HEK293 (cell line): ENCODE results near the gene KIF25.

ENCODE experiments used
- GLI4 ChIP-seq: fragments of 450-650 bp; formaldehyde crosslinking; IDR thresholded peaks from 2 replicates; pipeline ENCODE4 v1.5.1; 2016; ENCODE audit warnings: missing biosample characterization, missing genetic modification characterization
- KLF10 ChIP-seq: fragments of 450-650 bp; IDR thresholded peaks from 2 replicates; pipeline ENCODE4 v1.5.1; 2018; ENCODE audit warnings: missing biosample characterization, mild to moderate bottlenecking, missing genetic modification characterization
- OVOL3 ChIP-seq: fragments of 450-650 bp; formaldehyde crosslinking; IDR thresholded peaks from 2 replicates; pipeline ENCODE4 v1.5.1; 2016; ENCODE audit warnings: missing biosample characterization, missing genetic modification characterization
- YY2 ChIP-seq: fragments of 450-650 bp; formaldehyde crosslinking; IDR thresholded peaks from 2 replicates; pipeline ENCODE4 v1.5.1; 2016; ENCODE audit warnings: missing biosample characterization, missing genetic modification characterization
- ZBTB1 ChIP-seq: fragments of 450-650 bp; formaldehyde crosslinking; IDR thresholded peaks from 2 replicates; pipeline ENCODE4 v1.5.1; 2016; ENCODE audit warnings: missing biosample characterization, missing genetic modification characterization
- ZFP37 ChIP-seq: fragments of 450-650 bp; formaldehyde crosslinking; IDR thresholded peaks from 2 replicates; pipeline ENCODE4 v1.5.1; 2016; ENCODE audit warnings: missing biosample characterization, missing genetic modification characterization
- ZNF174 ChIP-seq: fragments of 450-650 bp; formaldehyde crosslinking; IDR thresholded peaks from 2 replicates; pipeline ENCODE4 v1.5.0; 2017; ENCODE audit warnings: missing biosample characterization, mild to moderate bottlenecking, missing genetic modification characterization
- ZNF354C ChIP-seq: fragments of 450-650 bp; formaldehyde crosslinking; IDR thresholded peaks from 2 replicates; pipeline ENCODE4 v1.5.1; 2016; ENCODE audit warnings: missing biosample characterization, missing genetic modification characterization, low read depth, borderline replicate concordance
- ZNF707 ChIP-seq: fragments of 450-650 bp; formaldehyde crosslinking; IDR thresholded peaks from 2 replicates; pipeline ENCODE4 v1.5.1; 2016; ENCODE audit warnings: missing biosample characterization, missing genetic modification characterization
- ZNF76 ChIP-seq: fragments of 450-650 bp; formaldehyde crosslinking; IDR thresholded peaks from 2 replicates; pipeline ENCODE4; 2016; ENCODE audit warnings: low read depth, missing biosample characterization, missing genetic modification characterization, borderline replicate concordance
- TF ChIP-seq, protein P1 (sequence below): fragments of 450-650 bp; formaldehyde crosslinking; IDR thresholded peaks from 2 replicates; pipeline ENCODE4 v1.5.1; 2016; ENCODE audit warnings: missing biosample characterization, missing genetic modification characterization
- TF ChIP-seq, protein P2 (sequence below): fragments of 450-650 bp; formaldehyde crosslinking; IDR thresholded peaks from 2 replicates; pipeline ENCODE4 v1.5.1; 2016; ENCODE audit warnings: missing biosample characterization, missing genetic modification characterization, borderline replicate concordance
- TF ChIP-seq, protein P3 (sequence below): fragments of 450-650 bp; formaldehyde crosslinking; IDR thresholded peaks from 2 replicates; pipeline ENCODE4 v1.5.1; 2017; ENCODE audit warnings: missing biosample characterization, missing genetic modification characterization
- TF ChIP-seq, protein P4 (sequence below): fragments of 450-650 bp; formaldehyde crosslinking; IDR thresholded peaks from 2 replicates; pipeline ENCODE4 v1.5.1; 2016; ENCODE audit warnings: missing biosample characterization, missing genetic modification characterization

DNA sequence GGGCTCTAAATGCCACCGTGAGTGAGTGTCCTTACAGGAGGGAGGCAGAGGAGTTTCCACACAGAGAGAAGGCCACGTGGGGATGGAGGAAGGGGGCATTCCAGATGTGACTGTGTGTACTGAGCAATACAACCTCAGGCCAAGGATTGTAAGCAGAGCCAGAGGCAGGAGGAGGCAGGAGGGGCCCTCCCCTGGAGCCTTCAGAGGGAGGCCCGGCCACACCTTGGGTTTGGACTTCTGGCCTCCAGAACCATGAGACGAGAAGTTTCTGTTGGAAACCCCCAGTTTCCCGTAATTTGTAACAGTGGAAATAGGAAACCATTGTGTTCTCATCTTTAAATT lies 9.3 kb upstream of the KIF25 start:
- no peak for TF ChIP-seq OVOL3
- TF ChIP-seq ZNF707 (tag by site-specific recombination) = no peak
- TF ChIP-seq ZNF76 (tag by site-specific recombination) = no peak
- TF ChIP-seq, protein P1, sequence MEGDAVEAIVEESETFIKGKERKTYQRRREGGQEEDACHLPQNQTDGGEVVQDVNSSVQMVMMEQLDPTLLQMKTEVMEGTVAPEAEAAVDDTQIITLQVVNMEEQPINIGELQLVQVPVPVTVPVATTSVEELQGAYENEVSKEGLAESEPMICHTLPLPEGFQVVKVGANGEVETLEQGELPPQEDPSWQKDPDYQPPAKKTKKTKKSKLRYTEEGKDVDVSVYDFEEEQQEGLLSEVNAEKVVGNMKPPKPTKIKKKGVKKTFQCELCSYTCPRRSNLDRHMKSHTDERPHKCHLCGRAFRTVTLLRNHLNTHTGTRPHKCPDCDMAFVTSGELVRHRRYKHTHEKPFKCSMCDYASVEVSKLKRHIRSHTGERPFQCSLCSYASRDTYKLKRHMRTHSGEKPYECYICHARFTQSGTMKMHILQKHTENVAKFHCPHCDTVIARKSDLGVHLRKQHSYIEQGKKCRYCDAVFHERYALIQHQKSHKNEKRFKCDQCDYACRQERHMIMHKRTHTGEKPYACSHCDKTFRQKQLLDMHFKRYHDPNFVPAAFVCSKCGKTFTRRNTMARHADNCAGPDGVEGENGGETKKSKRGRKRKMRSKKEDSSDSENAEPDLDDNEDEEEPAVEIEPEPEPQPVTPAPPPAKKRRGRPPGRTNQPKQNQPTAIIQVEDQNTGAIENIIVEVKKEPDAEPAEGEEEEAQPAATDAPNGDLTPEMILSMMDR = no peak
- TF ChIP-seq, protein P2, sequence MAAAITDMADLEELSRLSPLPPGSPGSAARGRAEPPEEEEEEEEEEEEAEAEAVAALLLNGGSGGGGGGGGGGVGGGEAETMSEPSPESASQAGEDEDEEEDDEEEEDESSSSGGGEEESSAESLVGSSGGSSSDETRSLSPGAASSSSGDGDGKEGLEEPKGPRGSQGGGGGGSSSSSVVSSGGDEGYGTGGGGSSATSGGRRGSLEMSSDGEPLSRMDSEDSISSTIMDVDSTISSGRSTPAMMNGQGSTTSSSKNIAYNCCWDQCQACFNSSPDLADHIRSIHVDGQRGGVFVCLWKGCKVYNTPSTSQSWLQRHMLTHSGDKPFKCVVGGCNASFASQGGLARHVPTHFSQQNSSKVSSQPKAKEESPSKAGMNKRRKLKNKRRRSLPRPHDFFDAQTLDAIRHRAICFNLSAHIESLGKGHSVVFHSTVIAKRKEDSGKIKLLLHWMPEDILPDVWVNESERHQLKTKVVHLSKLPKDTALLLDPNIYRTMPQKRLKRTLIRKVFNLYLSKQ (tag by site-specific recombination) = no peak
- no peak for TF ChIP-seq ZFP37 (tag by site-specific recombination)
- TF ChIP-seq, protein P3, sequence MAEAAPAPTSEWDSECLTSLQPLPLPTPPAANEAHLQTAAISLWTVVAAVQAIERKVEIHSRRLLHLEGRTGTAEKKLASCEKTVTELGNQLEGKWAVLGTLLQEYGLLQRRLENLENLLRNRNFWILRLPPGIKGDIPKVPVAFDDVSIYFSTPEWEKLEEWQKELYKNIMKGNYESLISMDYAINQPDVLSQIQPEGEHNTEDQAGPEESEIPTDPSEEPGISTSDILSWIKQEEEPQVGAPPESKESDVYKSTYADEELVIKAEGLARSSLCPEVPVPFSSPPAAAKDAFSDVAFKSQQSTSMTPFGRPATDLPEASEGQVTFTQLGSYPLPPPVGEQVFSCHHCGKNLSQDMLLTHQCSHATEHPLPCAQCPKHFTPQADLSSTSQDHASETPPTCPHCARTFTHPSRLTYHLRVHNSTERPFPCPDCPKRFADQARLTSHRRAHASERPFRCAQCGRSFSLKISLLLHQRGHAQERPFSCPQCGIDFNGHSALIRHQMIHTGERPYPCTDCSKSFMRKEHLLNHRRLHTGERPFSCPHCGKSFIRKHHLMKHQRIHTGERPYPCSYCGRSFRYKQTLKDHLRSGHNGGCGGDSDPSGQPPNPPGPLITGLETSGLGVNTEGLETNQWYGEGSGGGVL (tag by site-specific recombination) = no peak
- TF ChIP-seq ZBTB1 (tag by site-specific recombination) = no peak
- no peak for TF ChIP-seq GLI4 (tag by site-specific recombination)
- no peak for TF ChIP-seq KLF10
- no peak for TF ChIP-seq YY2 (tag by site-specific recombination)
- no peak for TF ChIP-seq ZNF174 (tag by site-specific recombination)
- TF ChIP-seq, protein P4, sequence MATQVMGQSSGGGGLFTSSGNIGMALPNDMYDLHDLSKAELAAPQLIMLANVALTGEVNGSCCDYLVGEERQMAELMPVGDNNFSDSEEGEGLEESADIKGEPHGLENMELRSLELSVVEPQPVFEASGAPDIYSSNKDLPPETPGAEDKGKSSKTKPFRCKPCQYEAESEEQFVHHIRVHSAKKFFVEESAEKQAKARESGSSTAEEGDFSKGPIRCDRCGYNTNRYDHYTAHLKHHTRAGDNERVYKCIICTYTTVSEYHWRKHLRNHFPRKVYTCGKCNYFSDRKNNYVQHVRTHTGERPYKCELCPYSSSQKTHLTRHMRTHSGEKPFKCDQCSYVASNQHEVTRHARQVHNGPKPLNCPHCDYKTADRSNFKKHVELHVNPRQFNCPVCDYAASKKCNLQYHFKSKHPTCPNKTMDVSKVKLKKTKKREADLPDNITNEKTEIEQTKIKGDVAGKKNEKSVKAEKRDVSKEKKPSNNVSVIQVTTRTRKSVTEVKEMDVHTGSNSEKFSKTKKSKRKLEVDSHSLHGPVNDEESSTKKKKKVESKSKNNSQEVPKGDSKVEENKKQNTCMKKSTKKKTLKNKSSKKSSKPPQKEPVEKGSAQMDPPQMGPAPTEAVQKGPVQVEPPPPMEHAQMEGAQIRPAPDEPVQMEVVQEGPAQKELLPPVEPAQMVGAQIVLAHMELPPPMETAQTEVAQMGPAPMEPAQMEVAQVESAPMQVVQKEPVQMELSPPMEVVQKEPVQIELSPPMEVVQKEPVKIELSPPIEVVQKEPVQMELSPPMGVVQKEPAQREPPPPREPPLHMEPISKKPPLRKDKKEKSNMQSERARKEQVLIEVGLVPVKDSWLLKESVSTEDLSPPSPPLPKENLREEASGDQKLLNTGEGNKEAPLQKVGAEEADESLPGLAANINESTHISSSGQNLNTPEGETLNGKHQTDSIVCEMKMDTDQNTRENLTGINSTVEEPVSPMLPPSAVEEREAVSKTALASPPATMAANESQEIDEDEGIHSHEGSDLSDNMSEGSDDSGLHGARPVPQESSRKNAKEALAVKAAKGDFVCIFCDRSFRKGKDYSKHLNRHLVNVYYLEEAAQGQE = no peak
- TF ChIP-seq ZNF354C (tag by site-specific recombination) = no peak
